ENCODE results near the gene C9orf40.

Gene C9orf40

GRCh38 chr9:74952201-74953151 is at the start of gene C9orf40:
Gene C9orf40, minus strand, starts transcription at chr9:74952912. Its CDS starts 301 bp downstream, at chr9:74952611.
- DNase-seq (ENCODE audit: low read depth in 2 of 2): peak; percentile 89 to 90

GRCh38 chr9:75001719-75002421 is 49.2 kb upstream of the C9orf40 start:
- no peak for DNase-seq (ENCODE audit: low read depth in 2 of 2)

GRCh38 chr9:75000835-75001234 is 48.1 kb upstream of the C9orf40 start:
- no peak for DNase-seq (ENCODE audit: low read depth in 2 of 2)

- DNase-seq (ENCODE audit: low read depth in 2 of 2): no peak
Measured at GRCh38 chr9:74985041-74985440, 32.3 kb upstream of the C9orf40 start.

GRCh38 chr9:74983709-74984108 is 31.0 kb upstream of the C9orf40 start:
- DNase-seq (ENCODE audit: low read depth in 2 of 2): no peak

- no peak for DNase-seq (ENCODE audit: low read depth in 2 of 2)
Measured at GRCh38 chr9:74979844-74980243, 27.1 kb upstream of the C9orf40 start.

- DNase-seq (ENCODE audit: low read depth in 2 of 2): no peak
Measured at GRCh38 chr9:74977287-74977686, 24.6 kb upstream of the C9orf40 start.

GRCh38 chr9:74975538-74975937 is 22.8 kb upstream of the C9orf40 start:
- DNase-seq (ENCODE audit: low read depth in 2 of 2): no peak

- DNase-seq (ENCODE audit: low read depth in 2 of 2): no peak
Measured at GRCh38 chr9:74974558-74974957, 21.8 kb upstream of the C9orf40 start.

GRCh38 chr9:74973714-74974113 is 21.0 kb upstream of the C9orf40 start:
- no peak for DNase-seq (ENCODE audit: low read depth in 2 of 2)

- DNase-seq (ENCODE audit: low read depth in 2 of 2): no peak
Measured at GRCh38 chr9:74963056-74963455, 10.3 kb upstream of the C9orf40 start.

- no peak for DNase-seq (ENCODE audit: low read depth in 2 of 2)
Measured at GRCh38 chr9:74961496-74961895, 8.8 kb upstream of the C9orf40 start.

GRCh38 chr9:74960561-74960960 is 7.8 kb upstream of the C9orf40 start:
- no peak for DNase-seq (ENCODE audit: low read depth in 2 of 2)

- no peak for DNase-seq (ENCODE audit: low read depth in 2 of 2)
Measured at GRCh38 chr9:74958587-74958986, 5.9 kb upstream of the C9orf40 start.

- no peak for DNase-seq (ENCODE audit: low read depth in 2 of 2)
Measured at GRCh38 chr9:74953235-74953751, 581 bp upstream of the C9orf40 start.

GRCh38 chr9:74951725-74952151 is 974 bp downstream of the C9orf40 start:
- peak; percentile 22 to 34 for DNase-seq (ENCODE audit: low read depth in 2 of 2)

GRCh38 chr9:74951107-74951720 is 1.5 kb downstream of the C9orf40 start:
- DNase-seq (ENCODE audit: low read depth in 2 of 2): no peak

GRCh38 chr9:74949859-74950855 is 2.6 kb downstream of the C9orf40 start:
- DNase-seq (ENCODE audit: low read depth in 2 of 2): no peak

- no peak for DNase-seq (ENCODE audit: low read depth in 2 of 2)
Measured at GRCh38 chr9:74948937-74949336, 3.8 kb downstream of the C9orf40 start.

- DNase-seq (ENCODE audit: low read depth in 2 of 2): no peak
Measured at GRCh38 chr9:74946686-74947085, 6.0 kb downstream of the C9orf40 start.

GRCh38 chr9:74942801-74943200 is 9.9 kb downstream of the C9orf40 start:
- DNase-seq (ENCODE audit: low read depth in 2 of 2): peak in 1 of 2 donors; percentile 15

All from stimulated activated CD4-positive, alpha-beta T cell treated with anti-CD3 and anti-CD28 coated beads, Interleukin-4, amount 100 ng/mL, for 48 hours (primary cell).